Caco-2 (cell line): ENCODE data around the gene HIVEP1. TPM values are rescaled to one million over a fixed set of nuclear protein-coding genes. Genes with fewer than 3 reads are reported as not detected.

ENCODE experiments used
- BruUV-seq: library from RNA; stranded (reverse); fragments of 400-500 nt; replicated peaks from 2 replicates; lab custom pipeline; 2021; lab: Mats Ljungman, UMichigan
- CTCF ChIA-PET: fragments of 300-600 bp; sonication (Branson Sonifier 250); formaldehyde crosslinking; loops from one replicate; lab custom pipeline; 2022; ENCODE audit warnings: antibody characterized with exemption; lab: Charles Lee
- POLR2A ChIA-PET: fragments of 300-600 bp; sonication (Branson Sonifier 250); formaldehyde crosslinking; loops from one replicate; lab custom pipeline; 2022; ENCODE audit warnings: antibody characterized with exemption; lab: Charles Lee
- DNase-seq, 2 experiments: peaks; one replicate each; pipeline versions ENCODE4 v3.0.0 to v3.0.0-alpha.2; 2020 to 2022
- H3K27me3 ChIP-seq: replicated peaks from 2 replicates; pipeline ENCODE4 v1.6.0; 2011; ENCODE audit warnings: low read length; ENCODE audit not compliant: control insufficient read depth, insufficient read depth
- H3K36me3 ChIP-seq: 2 replicates; pipeline ENCODE4 v1.5.1; 2011; ENCODE audit warnings: low read length; ENCODE audit not compliant: control insufficient read depth, insufficient read depth
- H3K4me1 ChIP-seq: fragments of 250-450 bp; sonication (Bioruptor Pico); 2 replicates; pipeline ENCODE4 v1.5.1; 2020; ENCODE audit warnings: mild to moderate bottlenecking
- H3K4me3 ChIP-seq: 2 replicates; pipeline ENCODE4 v1.5.1; 2011; ENCODE audit warnings: low read depth, mild to moderate bottlenecking, control low read depth, low read length
- H3K9me3 ChIP-seq: fragments of 250-450 bp; sonication (Bioruptor Pico); 2 replicates; pipeline ENCODE4 v1.5.1; 2020; ENCODE audit warnings: mild to moderate bottlenecking, moderate library complexity
- H3K27ac Mint-ChIP-seq: one replicate; pipeline ENCODE4 v1.8.0; 2022; ENCODE audit warnings: mixed read lengths; ENCODE audit not compliant: unreplicated experiment
- H3K27me3 Mint-ChIP-seq: one replicate; pipeline ENCODE4 v1.8.0; 2022; ENCODE audit warnings: mixed read lengths; ENCODE audit not compliant: insufficient read depth, unreplicated experiment
- H3K36me3 Mint-ChIP-seq: one replicate; pipeline ENCODE4 v1.8.0; 2022; ENCODE audit warnings: mild to moderate bottlenecking, mixed read lengths; ENCODE audit not compliant: insufficient read depth, unreplicated experiment
- H3K4me1 Mint-ChIP-seq: one replicate; pipeline ENCODE4 v1.8.0; 2022; ENCODE audit warnings: low read depth, mixed read lengths; ENCODE audit not compliant: unreplicated experiment
- H3K4me3 Mint-ChIP-seq: one replicate; pipeline ENCODE4 v1.8.0; 2022; ENCODE audit warnings: mild to moderate bottlenecking, moderate library complexity, mixed read lengths; ENCODE audit not compliant: unreplicated experiment
- H3K9me3 Mint-ChIP-seq: one replicate; pipeline ENCODE4 v1.8.0; 2022; ENCODE audit warnings: mixed read lengths; ENCODE audit not compliant: unreplicated experiment
- CTCF ChIP-seq, 2 experiments: fragments of 200-600 bp in 1 of 2; IDR thresholded peaks; 1 replicate in 1 of 2; 2 replicates in 1 of 2; pipeline versions ENCODE4 v1.5.1 to v1.8.0; 2011 to 2022; ENCODE audit warnings: antibody characterized with exemption in 1 of 2, control low read depth in 1 of 2, inconsistent platforms in 1 of 2, low read depth in 1 of 2, low read length in 1 of 2, mild to moderate bottlenecking in 1 of 2, moderate library complexity in 1 of 2; ENCODE audit not compliant: insufficient read depth in 1 of 2, severe bottlenecking in 1 of 2, unreplicated experiment in 1 of 2
- intact Hi-C: fragments of 100-400 bp; cut with micrococcal nuclease; formaldehyde crosslinking; loops from one replicate; pipeline ENCODE4 v1.10.0; 2022; ENCODE audit not compliant: unreplicated experiment
- total RNA-seq: library from RNA; stranded (reverse); gene quantifications from 2 replicates; pipeline ENCODE4 v1.2.3, GENCODE V29; 2022

Gene HIVEP1
- total RNA-seq, 1 experiment from 2014 or later, result 22.8 TPM

- Mint-ChIP-seq H3K9me3 (no peaks in the 10 kb centered on the region), H3K4me1 (no peaks in the 10 kb centered on the region), H3K4me3 (no peak overlapping the region), H3K27ac (no peak overlapping the region), H3K36me3 (peaks cover 27% of the 10 kb centered on the region), H3K27me3 (no peaks in the 10 kb centered on the region)
- H3K36me3 ChIP-seq, result no peaks in the 10 kb centered on the region; the same call in 1 of the 2 replicates
- no peak overlapping the region for H3K4me3 ChIP-seq
- ChIA-PET CTCF (no interaction called here), POLR2A (no interaction called here)
- H3K9me3 ChIP-seq, result no peaks in the 10 kb centered on the region
- intact Hi-C loops, result no loop called here
- H3K27me3 ChIP-seq, result no peaks in the 10 kb centered on the region
- TF ChIP-seq CTCF (IDR thresholded peaks at IDR 0.05; ENCODE audit: insufficient read depth in 1 of 2, low read depth in 1 of 2, low read length in 1 of 2, severe bottlenecking in 1 of 2, unreplicated experiment in 1 of 2), result no peak
- no peaks in the 10 kb centered on the region for H3K4me1 ChIP-seq
- DNase-seq, result no peak
- no TSS peak for BruUV-seq
Measured at GRCh38 chr6:12163744-12164507, 151.8 kb downstream of the HIVEP1 start.

GRCh38 chr6:12164508-12164770 is 152.3 kb downstream of the HIVEP1 start:
- intact Hi-C loops, result no loop called here
- no peaks in the 10 kb centered on the region for H3K9me3 ChIP-seq
- BruUV-seq, result no TSS peak
- H3K4me1 Mint-ChIP-seq, result no peaks in the 10 kb centered on the region
- H3K9me3 Mint-ChIP-seq, result no peaks in the 10 kb centered on the region
- H3K4me3 Mint-ChIP-seq, result no peak overlapping the region
- H3K27ac Mint-ChIP-seq, result no peak overlapping the region
- no peak for DNase-seq
- TF ChIP-seq CTCF (IDR thresholded peaks at IDR 0.05; ENCODE audit: insufficient read depth in 1 of 2, low read depth in 1 of 2, low read length in 1 of 2, severe bottlenecking in 1 of 2, unreplicated experiment in 1 of 2), result no peak
- no peaks in the 10 kb centered on the region; the same call in 1 of the 2 replicates for H3K36me3 ChIP-seq
- CTCF ChIA-PET, result no interaction called here
- peaks cover 27% of the 10 kb centered on the region for H3K36me3 Mint-ChIP-seq
- POLR2A ChIA-PET, result no interaction called here
- H3K4me3 ChIP-seq, result no peak overlapping the region
- H3K4me1 ChIP-seq, result no peaks in the 10 kb centered on the region
- H3K27me3 ChIP-seq, result no peaks in the 10 kb centered on the region
- H3K27me3 Mint-ChIP-seq, result no peaks in the 10 kb centered on the region

- H3K4me3 Mint-ChIP-seq, result no peak overlapping the region
- no TSS peak for BruUV-seq
- H3K36me3 ChIP-seq, result no peaks in the 10 kb centered on the region; the same call in 1 of the 2 replicates
- H3K4me1 ChIP-seq, result no peaks in the 10 kb centered on the region
- H3K9me3 ChIP-seq, result no peaks in the 10 kb centered on the region
- H3K27me3 Mint-ChIP-seq, result no peaks in the 10 kb centered on the region
- no peaks in the 10 kb centered on the region for H3K9me3 Mint-ChIP-seq
- no peak overlapping the region for H3K4me3 ChIP-seq
- H3K36me3 Mint-ChIP-seq, result peaks cover 24% of the 10 kb centered on the region
- H3K27me3 ChIP-seq, result no peaks in the 10 kb centered on the region
- H3K4me1 Mint-ChIP-seq, result no peaks in the 10 kb centered on the region
- no peak for DNase-seq
- no peak overlapping the region for H3K27ac Mint-ChIP-seq
- no peak for TF ChIP-seq CTCF (IDR thresholded peaks at IDR 0.05; ENCODE audit: insufficient read depth in 1 of 2, low read depth in 1 of 2, low read length in 1 of 2, severe bottlenecking in 1 of 2, unreplicated experiment in 1 of 2)
- intact Hi-C loops, result no loop called here
- CTCF ChIA-PET, result no interaction called here
- POLR2A ChIA-PET, result no interaction called here
Measured at GRCh38 chr6:12165297-12165696, 153.2 kb downstream of the HIVEP1 start.
